ENCODE measurements around the gene TOB1. TPM values are rescaled to one million over a fixed set of nuclear protein-coding genes. Genes with fewer than 3 reads are reported as not detected.

The TOB1 gene
- total RNA-seq, 3 donors from 2014 or later (not counting 1 experiment from before 2014, with no cell fraction given), result 51.1 to 123 (median 110) TPM

- Mint-ChIP-seq H3K9me3 (no peaks in the 10 kb centered on the region), H3K27me3 (ENCODE audit: low read depth in 2 of 2) (peaks cover 13 to 16% of the 10 kb centered on the region in 2 donors), H3K4me1 (no peaks in the 10 kb centered on the region), H3K27ac (no peak overlapping the region), H3K4me3 (no peak overlapping the region), H3K36me3 (no peaks in the 10 kb centered on the region)
- no peak for ATAC-seq
- TF ChIP-seq CTCF (IDR thresholded peaks at IDR 0.05), result no peak
- intact Hi-C loops (cut with micrococcal nuclease), result no loop called here
- H3K36me3 ChIP-seq (ENCODE audit: control insufficient read depth, insufficient read depth, low read length), result no peaks in the 10 kb centered on the region
- H3K27ac ChIP-seq (ENCODE audit: low read length), result no peak overlapping the region
- no peak for DNase-seq
- H3K4me3 ChIP-seq (ENCODE audit: low read length), result no peak overlapping the region
- no peaks in the 10 kb centered on the region for H3K27me3 ChIP-seq (ENCODE audit: control insufficient read depth, insufficient read depth, low read length)
- H3K4me1 ChIP-seq (ENCODE audit: control insufficient read depth, insufficient read depth, low read length), result no peaks in the 10 kb centered on the region
- no peaks in the 10 kb centered on the region for H3K9me3 ChIP-seq (ENCODE audit: control insufficient read depth, insufficient read depth, low read length)
- WGBS (ENCODE audit: insufficient coverage), result 47% methylated on average over 6 of the region's 6 CpGs
Observed at GRCh38 chr17:50828508-50829170, 37.5 kb downstream of the TOB1 start.

- intact Hi-C loops (cut with micrococcal nuclease), result no loop called here
- DNase-seq (no peak), ATAC-seq (no peak)
- no peak for TF ChIP-seq CTCF (IDR thresholded peaks at IDR 0.05)
- Histone ChIP-seq H3K4me1 (ENCODE audit: control insufficient read depth, insufficient read depth, low read length) (no peaks in the 10 kb centered on the region), H3K4me3 (ENCODE audit: low read length) (no peak overlapping the region), H3K27me3 (ENCODE audit: control insufficient read depth, insufficient read depth, low read length) (no peaks in the 10 kb centered on the region), H3K9me3 (ENCODE audit: control insufficient read depth, insufficient read depth, low read length) (no peaks in the 10 kb centered on the region), H3K36me3 (ENCODE audit: control insufficient read depth, insufficient read depth, low read length) (no peaks in the 10 kb centered on the region), H3K27ac (ENCODE audit: low read length) (no peak overlapping the region)
- no peaks in the 10 kb centered on the region for H3K4me1 Mint-ChIP-seq
- H3K4me3 Mint-ChIP-seq, result no peak overlapping the region
- no peak overlapping the region for H3K27ac Mint-ChIP-seq
- H3K9me3 Mint-ChIP-seq, result no peaks in the 10 kb centered on the region
- H3K36me3 Mint-ChIP-seq, result no peaks in the 10 kb centered on the region
- peaks cover 17 to 20% of the 10 kb centered on the region in 2 donors for H3K27me3 Mint-ChIP-seq (ENCODE audit: low read depth in 2 of 2)
Observed at GRCh38 chr17:50825188-50825587, 41.0 kb downstream of the TOB1 start.

- 92% methylated on average over 2 of the region's 2 CpGs for WGBS (ENCODE audit: insufficient coverage)
- Mint-ChIP-seq H3K4me3 (no peak overlapping the region), H3K4me1 (peaks cover 1% of the 10 kb centered on the region in 2 donors), H3K9me3 (no peaks in the 10 kb centered on the region), H3K27me3 (ENCODE audit: low read depth in 2 of 2) (peaks cover 15 to 16% of the 10 kb centered on the region in 2 donors), H3K36me3 (no peaks in the 10 kb centered on the region), H3K27ac (no peak overlapping the region)
- DNase-seq, result no peak
- no peak for TF ChIP-seq CTCF (IDR thresholded peaks at IDR 0.05)
- Histone ChIP-seq H3K9me3 (ENCODE audit: control insufficient read depth, insufficient read depth, low read length) (no peaks in the 10 kb centered on the region), H3K4me1 (ENCODE audit: control insufficient read depth, insufficient read depth, low read length) (peaks cover 3% of the 10 kb centered on the region), H3K27ac (ENCODE audit: low read length) (no peak overlapping the region), H3K27me3 (ENCODE audit: control insufficient read depth, insufficient read depth, low read length) (no peaks in the 10 kb centered on the region), H3K36me3 (ENCODE audit: control insufficient read depth, insufficient read depth, low read length) (no peaks in the 10 kb centered on the region), H3K4me3 (ENCODE audit: low read length) (no peak overlapping the region)
- no peak for ATAC-seq
- intact Hi-C loops (cut with micrococcal nuclease), result no loop called here
Observed at GRCh38 chr17:50824429-50824828, 41.7 kb downstream of the TOB1 start.

GRCh38 chr17:50822550-50822949, 43.6 kb downstream of the TOB1 start:
- WGBS (ENCODE audit: insufficient coverage), result 75% methylated on average over 1 of the region's 2 CpGs
- H3K27ac ChIP-seq (ENCODE audit: low read length), result no peak overlapping the region
- H3K4me1 ChIP-seq (ENCODE audit: control insufficient read depth, insufficient read depth, low read length), result peaks cover 17% of the 10 kb centered on the region
- H3K36me3 ChIP-seq (ENCODE audit: control insufficient read depth, insufficient read depth, low read length), result no peaks in the 10 kb centered on the region
- H3K9me3 Mint-ChIP-seq, result no peaks in the 10 kb centered on the region
- ATAC-seq, result no peak
- peaks cover 9 to 10% of the 10 kb centered on the region in 2 donors for H3K4me1 Mint-ChIP-seq
- no peaks in the 10 kb centered on the region for H3K9me3 ChIP-seq (ENCODE audit: control insufficient read depth, insufficient read depth, low read length)
- H3K27ac Mint-ChIP-seq, result no peak overlapping the region
- H3K4me3 ChIP-seq (ENCODE audit: low read length), result no peak overlapping the region
- no peak for TF ChIP-seq CTCF (IDR thresholded peaks at IDR 0.05)
- no peak for DNase-seq
- intact Hi-C loops (cut with micrococcal nuclease), result no loop called here
- no peaks in the 10 kb centered on the region for H3K36me3 Mint-ChIP-seq
- H3K27me3 ChIP-seq (ENCODE audit: control insufficient read depth, insufficient read depth, low read length), result no peaks in the 10 kb centered on the region
- no peak overlapping the region for H3K4me3 Mint-ChIP-seq
- H3K27me3 Mint-ChIP-seq (ENCODE audit: low read depth in 2 of 2), result peaks cover 9 to 16% of the 10 kb centered on the region in 2 donors
